ENCODE results near the gene SSC4D.
"Not testable (repeated sequence)": the region's sequence is repeated elsewhere in the genome, so short reads cannot be mapped to it uniquely, and the experiment has no call there.

The SSC4D gene

DNA sequence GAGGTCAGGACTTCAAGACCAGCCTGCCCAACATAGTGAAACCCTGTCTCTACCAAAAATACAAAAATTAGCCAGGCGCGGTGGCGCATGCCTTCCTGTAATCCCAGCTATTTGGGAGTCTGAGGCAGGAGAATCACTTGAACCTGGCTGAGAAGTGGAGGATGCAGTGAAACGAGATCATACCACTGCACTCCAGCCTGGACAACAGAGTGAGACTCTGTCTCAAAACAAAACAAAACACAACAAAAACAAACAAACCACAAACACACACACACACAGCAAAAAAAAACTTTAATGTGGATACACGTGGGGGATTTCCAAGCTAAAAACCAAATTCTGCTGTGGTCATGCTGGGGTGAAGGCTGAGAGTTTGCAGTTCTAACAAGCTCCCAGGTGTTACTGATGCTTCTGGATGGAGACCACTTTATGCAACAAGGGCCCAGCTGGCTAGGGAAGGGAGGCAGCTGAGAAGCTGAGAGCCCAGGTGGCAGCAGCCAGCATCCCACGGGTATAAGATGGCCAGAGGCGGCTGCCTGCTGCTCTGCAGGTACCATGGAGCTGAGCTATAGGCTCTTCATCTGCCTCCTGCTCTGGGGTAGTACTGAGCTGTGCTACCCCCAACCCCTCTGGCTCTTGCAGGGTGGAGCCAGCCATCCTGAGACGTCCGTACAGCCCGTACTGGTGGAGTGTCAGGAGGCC is 15.1 kb upstream of the SSC4D start, which contains the start of gene ZP3:
Gene ZP3, plus strand, starts transcription at position 538 of the 699 bp plus-strand sequence. Its CDS starts 15 bp downstream, at position 553.
- H3K4me3 ChIP-seq (ENCODE audit: low read length), result no peak within 1 kb of the TSS
- DNase-seq (ENCODE audit: low read depth, low spot score), result peak; percentile 19

GRCh38 chr7:76423666-76424412 is 14.3 kb upstream of the SSC4D start:
- DNase-seq (ENCODE audit: low read depth, low spot score), result no peak
- no peak overlapping the region for H3K4me3 ChIP-seq (ENCODE audit: low read length)

DNA sequence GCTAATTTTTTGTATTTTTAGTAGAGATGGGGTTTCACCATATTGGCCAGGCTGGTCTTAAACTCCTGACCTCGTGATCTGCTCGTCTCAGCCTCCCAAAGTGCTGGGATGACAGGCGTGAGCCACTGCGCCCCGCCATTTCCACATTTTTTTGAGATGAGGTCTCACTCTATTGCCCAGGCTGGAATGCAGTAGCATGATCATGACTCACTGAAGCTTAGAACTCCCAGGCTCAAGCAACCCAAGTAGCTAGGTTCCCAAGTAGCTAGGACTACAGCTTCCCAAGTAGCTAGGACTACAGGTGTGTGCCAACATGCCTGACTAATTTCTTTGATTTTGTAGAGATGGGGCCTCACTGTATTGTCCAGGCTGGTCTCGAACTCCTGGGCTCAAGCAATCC is 11.6 kb upstream of the SSC4D start:
- not testable (repeated sequence) for DNase-seq (ENCODE audit: low read depth, low spot score); H3K4me3 ChIP-seq (ENCODE audit: low read length)

DNA sequence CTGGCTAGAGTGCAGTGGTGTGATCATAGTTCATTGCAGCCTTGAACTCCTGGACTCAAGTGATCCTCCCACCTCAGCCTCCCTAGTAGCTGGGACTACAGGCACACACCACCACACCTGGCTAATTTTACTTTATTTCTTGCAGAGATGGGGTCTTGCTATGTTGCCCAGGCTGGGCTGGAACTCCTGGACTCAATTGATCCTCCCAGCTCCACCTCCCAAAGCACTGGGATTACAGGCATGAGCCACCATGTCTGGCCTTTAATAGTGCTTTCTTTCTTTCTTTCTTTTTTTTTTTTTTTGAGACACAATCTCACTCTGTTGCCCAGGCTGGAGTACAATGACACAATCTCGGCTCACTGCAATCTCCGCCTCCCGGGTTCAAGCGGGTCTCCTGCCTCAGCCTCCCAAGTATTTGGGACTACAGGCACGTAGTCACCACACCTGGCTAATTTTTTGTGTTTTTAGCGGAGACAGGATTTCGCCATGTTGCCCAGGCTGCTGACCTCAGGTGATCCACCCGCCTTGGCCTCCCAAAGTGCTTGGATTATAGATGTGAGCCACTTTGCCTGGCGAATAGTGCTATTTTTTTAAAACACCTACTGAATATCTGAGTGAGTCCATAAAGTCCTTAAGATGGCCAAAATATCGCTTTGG is 8.3 kb upstream of the SSC4D start:
- not testable (repeated sequence) for H3K4me3 ChIP-seq (ENCODE audit: low read length); DNase-seq (ENCODE audit: low read depth, low spot score)

GRCh38 chr7:76412249-76412648 is 2.8 kb upstream of the SSC4D start:
- no peak for DNase-seq (ENCODE audit: low read depth, low spot score)
- H3K4me3 ChIP-seq (ENCODE audit: low read length), result no peak overlapping the region

DNA sequence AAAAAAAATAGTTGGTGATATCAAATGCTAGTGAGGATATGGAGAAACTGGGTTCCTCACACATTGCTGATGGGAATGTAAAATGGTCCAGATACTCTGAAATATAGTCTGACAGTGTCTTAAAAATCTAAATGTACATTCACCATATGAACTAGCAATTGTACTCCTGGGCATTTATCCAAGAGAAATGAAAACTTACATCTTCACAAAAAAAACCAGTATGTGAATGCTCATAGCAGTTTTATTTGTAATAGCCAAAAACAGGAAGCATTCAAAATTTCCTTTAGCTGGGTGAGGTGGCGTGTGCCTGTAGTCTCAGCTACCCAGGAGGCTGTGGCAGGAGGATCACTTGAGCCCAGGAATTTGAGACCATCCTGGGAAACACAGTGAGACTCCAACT is 2.1 kb upstream of the SSC4D start:
- no peak for DNase-seq (ENCODE audit: low read depth, low spot score)
- no peak overlapping the region for H3K4me3 ChIP-seq (ENCODE audit: low read length)

GRCh38 chr7:76408121-76408560 is 1.4 kb downstream of the SSC4D start:
- no peak for DNase-seq (ENCODE audit: low read depth, low spot score)
- no peak overlapping the region for H3K4me3 ChIP-seq (ENCODE audit: low read length)

GRCh38 chr7:76407718-76408117 is 1.8 kb downstream of the SSC4D start:
- no peak for DNase-seq (ENCODE audit: low read depth, low spot score)
- no peak overlapping the region for H3K4me3 ChIP-seq (ENCODE audit: low read length)

GRCh38 chr7:76405738-76406137 is 3.8 kb downstream of the SSC4D start:
- no peak for DNase-seq (ENCODE audit: low read depth, low spot score)

GRCh38 chr7:76403780-76404494 is 5.6 kb downstream of the SSC4D start:
- DNase-seq (ENCODE audit: low read depth, low spot score), result no peak
- H3K4me3 ChIP-seq (ENCODE audit: low read length), result no peak overlapping the region

More at GRCh38 chr7:76405738-76406137, 3.8 kb downstream of the SSC4D start:
- H3K4me3 ChIP-seq (ENCODE audit: low read length), result no peak overlapping the region

DNA sequence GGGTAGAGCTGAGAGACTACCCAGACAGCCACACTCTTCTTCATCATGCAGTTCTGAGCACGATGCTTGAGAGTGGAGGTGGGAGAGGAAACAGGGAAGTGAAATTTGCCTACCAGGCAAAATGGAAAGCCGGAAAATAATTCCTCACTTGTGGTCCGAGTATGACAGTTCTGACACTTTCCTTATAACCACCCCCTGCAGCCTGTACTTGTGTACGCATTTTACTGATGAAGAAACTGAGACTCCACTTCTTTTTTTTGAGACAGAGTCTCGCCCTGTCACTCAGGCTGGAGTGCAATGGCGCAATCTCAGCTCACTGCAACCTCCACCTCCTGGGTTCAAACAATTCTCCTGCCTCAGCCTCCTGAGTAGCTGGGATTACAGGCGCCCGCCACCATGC is 6.4 kb downstream of the SSC4D start:
- DNase-seq (ENCODE audit: low read depth, low spot score); H3K4me3 ChIP-seq (ENCODE audit: low read length): not testable (repeated sequence)

DNA sequence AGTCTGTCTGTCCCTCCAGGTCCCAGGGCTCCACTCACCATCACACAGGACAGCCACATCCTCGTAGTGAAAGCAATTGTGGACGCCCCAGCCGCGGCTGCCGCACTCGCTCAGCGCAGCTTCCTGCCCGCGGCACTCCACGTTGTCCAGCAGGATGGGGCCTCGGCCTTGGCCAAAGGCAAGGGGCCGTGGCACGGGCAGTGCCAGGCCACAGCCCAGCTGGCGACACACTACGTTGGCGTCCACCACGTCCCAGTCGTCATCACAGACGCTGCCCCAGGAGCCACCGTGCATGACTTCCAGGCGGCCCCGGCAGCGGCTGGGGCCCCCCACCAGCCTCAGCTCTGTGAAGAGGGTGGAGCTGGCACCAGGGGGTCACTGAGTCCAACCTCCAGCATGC is 9.2 kb downstream of the SSC4D start:
- no peak overlapping the region for H3K4me3 ChIP-seq (ENCODE audit: low read length)
- DNase-seq (ENCODE audit: low read depth, low spot score), result no peak

- DNase-seq (ENCODE audit: low read depth, low spot score), result peak; percentile 55
- H3K4me3 ChIP-seq (ENCODE audit: low read length), result peak overlapping the region; percentile 58
These were observed 11.9 kb downstream of the SSC4D start for GRCh38 chr7:76397409-76398183.

- H3K4me3 ChIP-seq (ENCODE audit: low read length), result peak overlapping the region; percentile 58
- DNase-seq (ENCODE audit: low read depth, low spot score), result no peak
These were observed 12.6 kb downstream of the SSC4D start for GRCh38 chr7:76396864-76397263.

GRCh38 chr7:76395965-76396726 is 13.4 kb downstream of the SSC4D start:
- no peak overlapping the region for H3K4me3 ChIP-seq (ENCODE audit: low read length)
- no peak for DNase-seq (ENCODE audit: low read depth, low spot score)

DNA sequence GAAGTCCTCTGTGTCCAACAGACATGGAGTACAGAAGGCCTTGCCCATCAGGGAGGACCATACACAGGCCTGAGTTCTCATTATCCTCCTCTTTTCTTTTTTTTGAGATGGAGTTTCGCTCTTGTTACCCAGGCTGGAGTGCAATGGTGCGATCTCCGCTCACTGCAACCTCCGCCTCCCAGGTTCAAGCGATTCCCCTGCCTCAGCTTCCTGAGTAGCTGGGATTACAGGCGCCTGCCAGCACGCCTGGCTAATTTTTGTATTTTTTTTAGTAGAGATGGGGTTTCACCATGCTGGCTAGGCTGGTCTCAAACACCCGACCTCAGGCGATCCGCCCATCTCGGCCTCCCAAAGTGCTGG is 13.9 kb downstream of the SSC4D start:
- DNase-seq (ENCODE audit: low read depth, low spot score); H3K4me3 ChIP-seq (ENCODE audit: low read length): not testable (repeated sequence)

DNA sequence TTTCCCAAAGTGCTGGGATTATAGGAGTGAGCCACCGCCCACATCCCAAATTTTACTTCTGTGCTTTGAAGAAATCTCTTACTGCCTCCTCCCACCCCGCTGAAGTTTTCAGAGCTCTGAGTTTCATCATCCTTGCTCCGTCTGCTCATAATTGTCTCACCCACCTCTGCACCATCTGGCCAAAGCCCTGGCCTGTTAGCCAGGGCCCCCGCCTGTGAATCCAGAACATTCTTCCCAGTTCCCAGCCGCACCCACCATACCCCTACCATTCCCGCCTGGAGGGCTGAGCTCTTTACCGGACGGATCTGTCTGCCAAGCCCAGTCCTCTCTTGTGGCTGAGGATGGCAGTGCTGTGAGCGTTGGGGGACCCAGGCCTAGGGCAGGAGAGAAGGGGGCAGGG is 14.5 kb downstream of the SSC4D start:
- no peak for DNase-seq (ENCODE audit: low read depth, low spot score)

More for the DNA sequence above, 14.5 kb downstream of the SSC4D start:
- H3K4me3 ChIP-seq (ENCODE audit: low read length), result no peak overlapping the region

Measured in Jurkat, Clone E6-1 (cell line).